Measurements from ENCODE around the gene RING1.

DNA sequence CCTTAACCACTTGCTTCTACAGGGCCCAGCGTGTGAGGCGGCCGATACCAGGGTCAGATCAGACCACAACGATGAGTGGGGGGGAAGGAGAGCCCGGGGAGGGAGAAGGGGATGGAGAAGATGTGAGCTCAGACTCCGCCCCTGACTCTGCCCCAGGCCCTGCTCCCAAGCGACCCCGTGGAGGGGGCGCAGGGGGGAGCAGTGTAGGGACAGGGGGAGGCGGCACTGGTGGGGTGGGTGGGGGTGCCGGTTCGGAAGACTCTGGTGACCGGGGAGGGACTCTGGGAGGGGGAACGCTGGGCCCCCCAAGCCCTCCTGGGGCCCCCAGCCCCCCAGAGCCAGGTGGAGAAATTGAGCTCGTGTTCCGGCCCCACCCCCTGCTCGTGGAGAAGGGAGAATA is 2.8 kb downstream of the RING1 start:
- TF ChIP-seq CTCF (IDR thresholded peaks at IDR 0.05) (no peak), POLR2A (IDR thresholded peaks at IDR 0.05) (no peak)

Measured in thyroid gland (tissue), 4 donors.